Panc1 (cell line): Measurements from ENCODE around the gene SLC30A5. TPM values are rescaled to one million over a fixed set of nuclear protein-coding genes. Genes with fewer than 3 reads are reported as not detected.

Experiments used
- ATAC-seq: fragments of 200-7000 bp; cut with Tn5 transposase; 2 replicates; pipeline ENCODE4 v1.9.1; 2020; ENCODE audit warnings: mild to moderate bottlenecking, moderate library complexity
- BruUV-seq: library from RNA; stranded (reverse); fragments of 400-500 nt; replicated peaks from 2 replicates; lab custom pipeline; 2021; lab: Mats Ljungman, UMichigan
- CTCF ChIA-PET: fragments of 300-600 bp; sonication (Branson Sonifier 250); formaldehyde crosslinking; loops from one replicate; lab custom pipeline; 2022; ENCODE audit warnings: antibody characterized with exemption; lab: Charles Lee
- POLR2A ChIA-PET: fragments of 300-600 bp; sonication (Branson Sonifier 250); formaldehyde crosslinking; loops from one replicate; lab custom pipeline; 2022; ENCODE audit warnings: antibody characterized with exemption; lab: Charles Lee
- DNase-seq: peaks from one replicate; pipeline ENCODE4 v3.0.0-alpha.2; 2010; ENCODE audit warnings: low read depth, low spot score
- H3K27ac ChIP-seq: 2 replicates; pipeline ENCODE4 v1.5.1; 2011; ENCODE audit warnings: mild to moderate bottlenecking, low read length, inconsistent platforms
- H3K27me3 ChIP-seq: fragments of 200-500 bp; sonication (Bioruptor generic); 2 replicates; pipeline ENCODE4 v1.6.0; 2014; ENCODE audit warnings: low read length, inconsistent platforms; ENCODE audit not compliant: control insufficient read depth, insufficient read depth
- H3K36me3 ChIP-seq: fragments of 200-500 bp; sonication (Bioruptor generic); 2 replicates; pipeline ENCODE4 v1.5.1; 2014; ENCODE audit warnings: inconsistent platforms, mild to moderate bottlenecking, low read length, moderate library complexity; ENCODE audit not compliant: control insufficient read depth, insufficient read depth
- H3K4me1 ChIP-seq: 2 replicates; pipeline ENCODE4 v1.5.1; 2011; ENCODE audit warnings: inconsistent platforms, mild to moderate bottlenecking, low read length, moderate library complexity; ENCODE audit not compliant: control insufficient read depth, insufficient read depth
- H3K4me3 ChIP-seq, 2 experiments: 2 replicates each; pipeline ENCODE4 v1.5.1; 2011 to 2012; ENCODE audit warnings: low read depth in 2 of 2, low read length in 2 of 2, mild to moderate bottlenecking in 2 of 2, inconsistent platforms in 1 of 2, moderate library complexity in 1 of 2
- H3K9me3 ChIP-seq: fragments of 200-500 bp; sonication (Bioruptor generic); 2 replicates; pipeline ENCODE4 v1.5.1; 2014; ENCODE audit warnings: low read depth, mild to moderate bottlenecking, inconsistent platforms, low read length, moderate library complexity; ENCODE audit not compliant: control insufficient read depth, insufficient read depth
- CTCF ChIP-seq: fragments of 450-650 bp; IDR thresholded peaks from 2 replicates; pipeline ENCODE4 v1.5.1; 2017; ENCODE audit warnings: mild to moderate bottlenecking
- POLR2AphosphoS5 ChIP-seq: IDR thresholded peaks from 2 replicates; pipeline ENCODE4 v1.6.1; 2012; ENCODE audit warnings: mild to moderate bottlenecking, low read depth, low read length, moderate library complexity
- REST ChIP-seq, 2 experiments: IDR thresholded peaks; 2 replicates each; pipeline ENCODE4 v1.6.1; 2011 to 2012; ENCODE audit warnings: low read depth in 2 of 2, control low read depth in 1 of 2, low read length in 1 of 2, mild to moderate bottlenecking in 1 of 2, moderate library complexity in 1 of 2; ENCODE audit not compliant: insufficient read depth in 1 of 2
- SIN3A ChIP-seq: IDR thresholded peaks from 2 replicates; pipeline ENCODE4 v1.6.1; 2012; ENCODE audit warnings: low read depth, mild to moderate bottlenecking, low read length, moderate library complexity, borderline replicate concordance; ENCODE audit not compliant: insufficient read depth
- TCF7L2 ChIP-seq: IDR thresholded peaks from 2 replicates; pipeline ENCODE4 v1.6.1; 2011; ENCODE audit warnings: mild to moderate bottlenecking, low read depth, low read length, inconsistent platforms
- in situ Hi-C: cut with HindIII; loops from 2 replicates; pipeline ENCODE4 v1.10.0; 2016; ENCODE audit warnings: low sequenced_read_pairs, low pct_unique_long_range_greater_than_20kb
- intact Hi-C: fragments of 100-400 bp; cut with micrococcal nuclease; formaldehyde crosslinking; loops from one replicate; pipeline ENCODE4 v1.10.0; 2022; ENCODE audit not compliant: unreplicated experiment
- total RNA-seq: library from RNA; stranded (reverse); gene quantifications from one replicate; pipeline ENCODE4 v1.2.1, GENCODE V29; 2021; ENCODE audit not compliant: unreplicated experiment

Gene SLC30A5
- total RNA-seq, 1 experiment from 2014 or later: 61.3 TPM

GRCh38 chr5:69166686-69167492, 73.1 kb downstream of the SLC30A5 start, which contains the start of gene CCNB1:
Gene CCNB1, plus strand, starts transcription at chr5:69167150. Its CDS starts 113 bp downstream, at chr5:69167263.
- Histone ChIP-seq H3K4me1 (peaks cover 20% of the 10 kb centered on the region), H3K9me3 (no peaks in the 10 kb centered on the region), H3K27me3 (no peaks in the 10 kb centered on the region), H3K4me3 (peak within 1 kb of the TSS; percentile 92 to 94), H3K36me3 (peaks cover 32% of the 10 kb centered on the region), H3K27ac (peak within 1 kb of the TSS; percentile 96)
- TF ChIP-seq SIN3A: peak; percentile 99
- no peak for TF ChIP-seq REST (IDR thresholded peaks at IDR 0.05; ENCODE audit: insufficient read depth in 1 of 2, low read depth in 2 of 2, low read length in 1 of 2)
- TF ChIP-seq POLR2AphosphoS5: peak; percentile 93
- TF ChIP-seq CTCF: no peak
- no peak for TF ChIP-seq TCF7L2
- ChIA-PET POLR2A (interaction anchor here (0.6 to 1.2 kb wide), 3 partner anchors 8 to 41 kb away, joined by 3 to 25 read pairs (median 8); no protein-coding TSS in a partner anchor), CTCF (no interaction called here)
- in situ Hi-C loops: no loop called here
- peak; percentile 90 for DNase-seq
- peak; percentile 99 for ATAC-seq
- BruUV-seq: no TSS peak
- intact Hi-C loops: no loop called here

- H3K4me3 ChIP-seq: peak overlapping the region; percentile 92 to 94
- no peak for TF ChIP-seq POLR2AphosphoS5
- TF ChIP-seq REST (IDR thresholded peaks at IDR 0.05; ENCODE audit: insufficient read depth in 1 of 2, low read depth in 2 of 2, low read length in 1 of 2): no peak
- no peak for TF ChIP-seq TCF7L2
- TF ChIP-seq CTCF: no peak
- no peak for TF ChIP-seq SIN3A
- ChIA-PET CTCF (interaction anchor here (0.7 kb wide), 1 partner anchor 74 kb away, joined by 3 read pairs; the partner anchor contains the start of gene SLC30A5), POLR2A (no interaction called here)
- DNase-seq (no peak), ATAC-seq (no peak)
- H3K36me3 ChIP-seq: peaks cover 35% of the 10 kb centered on the region
- in situ Hi-C loops: no loop called here
- TSS peak; percentile 71 for BruUV-seq
- peak overlapping the region; percentile 96 for H3K27ac ChIP-seq
- H3K4me1 ChIP-seq: peaks cover 20% of the 10 kb centered on the region
- H3K9me3 ChIP-seq: no peaks in the 10 kb centered on the region
- intact Hi-C loops: no loop called here
- H3K27me3 ChIP-seq: no peaks in the 10 kb centered on the region
Measured at GRCh38 chr5:69167493-69167855, 73.7 kb downstream of the SLC30A5 start.
